PFSK-1 (cell line): ENCODE results near the gene PRR18.
A peak's percentile ranks its signal among the peaks of the same experiment; 100 is the strongest.

ENCODE experiments used
- FOXP2 ChIP-seq: optimal IDR thresholded peaks from 2 replicates; pipeline ENCODE3; 2011; ENCODE audit warnings: borderline replicate concordance, control low read depth, inconsistent platforms; ENCODE audit not compliant: insufficient read depth; ENCODE audit errors: extremely low read length, extremely low read depth
- POLR2AphosphoS5 ChIP-seq: IDR thresholded peaks from 2 replicates; pipeline ENCODE4 v1.6.1; 2012; ENCODE audit warnings: low read depth, mild to moderate bottlenecking, control low read depth, low read length, moderate library complexity
- SIN3A ChIP-seq: IDR thresholded peaks from 2 replicates; pipeline ENCODE4 v1.6.1; 2012; ENCODE audit warnings: mild to moderate bottlenecking, low read length, moderate library complexity, borderline replicate concordance; ENCODE audit not compliant: insufficient read depth
- TAF1 ChIP-seq: IDR thresholded peaks from 2 replicates; pipeline ENCODE4 v1.6.1; 2012; ENCODE audit warnings: low read length, control low read depth, borderline replicate concordance; ENCODE audit not compliant: insufficient read depth
- TF ChIP-seq, protein P1 (sequence below), 2 experiments: IDR thresholded peaks; 2 replicates each; pipeline versions ENCODE4 v1.6.1 to v1.8.0; 2011 to 2012; ENCODE audit warnings: low read depth in 2 of 2, low read length in 2 of 2, control low read depth in 1 of 2, inconsistent platforms in 1 of 2, mild to moderate bottlenecking in 1 of 2, moderate library complexity in 1 of 2; ENCODE audit not compliant: insufficient read depth in 1 of 2

The PRR18 gene

DNA sequence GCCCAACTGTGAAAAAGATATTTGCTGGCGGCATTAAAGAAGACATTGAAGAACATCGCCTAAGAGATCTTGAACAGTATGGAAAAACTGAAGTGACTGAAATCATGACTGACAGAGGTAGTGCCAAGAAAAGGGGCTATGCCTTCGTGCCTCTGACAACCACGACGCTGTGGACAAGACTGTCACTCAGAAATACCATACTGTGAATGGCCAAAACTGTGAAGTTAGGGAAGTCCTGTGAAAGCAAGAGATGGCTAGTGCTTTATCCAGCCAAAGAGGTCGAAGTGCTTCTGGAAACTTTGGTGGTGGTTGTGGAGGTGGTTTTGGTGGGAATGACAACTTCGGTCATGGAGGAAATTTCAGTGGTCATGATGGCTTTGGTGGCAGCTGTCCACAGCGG is 26.7 kb upstream of the PRR18 start:
- no peak for TF ChIP-seq POLR2AphosphoS5
- no peak for TF ChIP-seq SIN3A
- TF ChIP-seq TAF1 = no peak
- TF ChIP-seq, protein P1, sequence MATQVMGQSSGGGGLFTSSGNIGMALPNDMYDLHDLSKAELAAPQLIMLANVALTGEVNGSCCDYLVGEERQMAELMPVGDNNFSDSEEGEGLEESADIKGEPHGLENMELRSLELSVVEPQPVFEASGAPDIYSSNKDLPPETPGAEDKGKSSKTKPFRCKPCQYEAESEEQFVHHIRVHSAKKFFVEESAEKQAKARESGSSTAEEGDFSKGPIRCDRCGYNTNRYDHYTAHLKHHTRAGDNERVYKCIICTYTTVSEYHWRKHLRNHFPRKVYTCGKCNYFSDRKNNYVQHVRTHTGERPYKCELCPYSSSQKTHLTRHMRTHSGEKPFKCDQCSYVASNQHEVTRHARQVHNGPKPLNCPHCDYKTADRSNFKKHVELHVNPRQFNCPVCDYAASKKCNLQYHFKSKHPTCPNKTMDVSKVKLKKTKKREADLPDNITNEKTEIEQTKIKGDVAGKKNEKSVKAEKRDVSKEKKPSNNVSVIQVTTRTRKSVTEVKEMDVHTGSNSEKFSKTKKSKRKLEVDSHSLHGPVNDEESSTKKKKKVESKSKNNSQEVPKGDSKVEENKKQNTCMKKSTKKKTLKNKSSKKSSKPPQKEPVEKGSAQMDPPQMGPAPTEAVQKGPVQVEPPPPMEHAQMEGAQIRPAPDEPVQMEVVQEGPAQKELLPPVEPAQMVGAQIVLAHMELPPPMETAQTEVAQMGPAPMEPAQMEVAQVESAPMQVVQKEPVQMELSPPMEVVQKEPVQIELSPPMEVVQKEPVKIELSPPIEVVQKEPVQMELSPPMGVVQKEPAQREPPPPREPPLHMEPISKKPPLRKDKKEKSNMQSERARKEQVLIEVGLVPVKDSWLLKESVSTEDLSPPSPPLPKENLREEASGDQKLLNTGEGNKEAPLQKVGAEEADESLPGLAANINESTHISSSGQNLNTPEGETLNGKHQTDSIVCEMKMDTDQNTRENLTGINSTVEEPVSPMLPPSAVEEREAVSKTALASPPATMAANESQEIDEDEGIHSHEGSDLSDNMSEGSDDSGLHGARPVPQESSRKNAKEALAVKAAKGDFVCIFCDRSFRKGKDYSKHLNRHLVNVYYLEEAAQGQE (IDR thresholded peaks at IDR 0.05; ENCODE audit: insufficient read depth in 1 of 2, low read depth in 2 of 2, low read length in 2 of 2) = no peak

DNA sequence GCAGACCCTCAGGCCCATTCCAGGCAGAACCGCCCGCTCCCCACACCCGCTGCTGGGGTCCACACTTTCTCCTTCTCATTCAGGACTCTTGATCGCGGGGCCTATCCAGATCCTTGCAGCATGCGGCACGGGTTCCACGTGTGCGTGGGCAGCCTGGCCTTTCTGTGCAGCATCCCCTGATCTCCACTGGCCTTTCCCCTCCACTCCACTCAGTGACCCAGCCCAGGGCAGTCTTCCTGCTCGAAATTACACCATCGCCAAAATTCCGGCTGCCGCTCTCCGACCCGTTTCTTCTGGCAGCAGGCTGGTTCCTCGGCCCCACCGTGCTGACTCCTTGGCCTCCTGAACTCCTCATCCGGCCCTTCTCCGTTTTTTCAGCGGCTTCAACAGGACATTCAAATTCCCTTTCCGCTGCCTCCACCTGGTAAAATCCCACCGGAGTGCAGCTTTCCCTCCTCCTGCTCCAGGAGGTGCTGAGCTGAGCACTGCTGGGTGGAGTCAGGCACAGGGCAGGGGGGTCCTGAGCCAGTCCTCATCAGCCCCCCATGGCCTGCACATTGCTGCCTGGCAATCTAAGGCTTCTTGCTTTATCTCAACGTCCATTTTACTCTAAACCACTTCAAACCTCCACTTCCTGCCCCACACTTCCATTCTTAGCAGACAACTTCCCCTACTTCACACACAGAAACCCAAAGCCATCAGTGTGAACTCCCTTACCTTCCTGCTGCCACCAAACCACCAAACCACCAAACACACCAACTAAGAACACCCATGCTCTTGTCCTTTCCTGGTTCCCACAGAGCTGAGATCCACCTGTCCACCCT is 25.2 kb upstream of the PRR18 start:
- TF ChIP-seq POLR2AphosphoS5 (no peak), TAF1 (no peak), SIN3A (no peak), FOXP2 (no peak)
- TF ChIP-seq, protein P1 (IDR thresholded peaks at IDR 0.05; ENCODE audit: insufficient read depth in 1 of 2, low read depth in 2 of 2, low read length in 2 of 2) = no peak

DNA sequence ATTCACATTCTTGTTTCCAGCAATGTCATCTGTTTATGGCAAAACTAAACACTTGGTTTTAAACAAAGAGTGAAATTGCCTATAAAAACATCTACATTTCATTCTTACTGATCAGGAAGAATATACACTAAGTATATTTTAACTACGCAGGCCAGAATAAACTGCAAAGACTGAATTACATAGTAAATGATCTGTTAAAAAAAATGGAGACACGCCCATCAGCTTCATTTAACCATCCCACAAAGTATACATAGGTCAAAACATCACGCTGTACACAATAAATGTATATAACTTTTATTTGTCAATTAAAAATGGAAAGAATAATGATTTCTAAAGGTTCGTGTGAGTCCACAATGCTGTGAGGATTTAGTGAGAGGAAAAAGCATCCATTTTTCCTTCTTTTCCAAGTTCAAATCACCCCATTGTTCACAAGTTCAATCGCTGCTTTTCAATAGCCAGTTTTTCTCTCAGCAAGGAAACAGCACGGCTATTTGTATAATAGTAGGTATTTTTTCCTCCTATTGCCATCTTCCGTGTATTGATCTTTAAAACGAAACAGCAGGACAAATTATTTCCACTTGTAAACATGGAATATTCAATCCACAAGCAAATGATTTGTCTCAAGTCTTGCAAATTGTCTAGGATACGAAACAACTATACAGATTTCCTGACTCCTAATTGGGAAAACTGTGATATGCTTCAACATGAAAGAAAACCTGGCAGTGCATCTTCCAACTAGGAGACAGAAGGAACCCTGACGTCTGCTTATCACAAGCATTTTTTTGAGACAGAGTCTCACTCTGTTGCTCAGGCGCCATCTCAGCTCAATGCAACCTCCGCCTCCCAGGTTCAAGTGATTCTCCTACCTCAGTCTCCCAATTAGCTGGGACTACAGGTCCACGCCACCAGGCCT is 23.6 kb upstream of the PRR18 start:
- no peak for TF ChIP-seq FOXP2

DNA sequence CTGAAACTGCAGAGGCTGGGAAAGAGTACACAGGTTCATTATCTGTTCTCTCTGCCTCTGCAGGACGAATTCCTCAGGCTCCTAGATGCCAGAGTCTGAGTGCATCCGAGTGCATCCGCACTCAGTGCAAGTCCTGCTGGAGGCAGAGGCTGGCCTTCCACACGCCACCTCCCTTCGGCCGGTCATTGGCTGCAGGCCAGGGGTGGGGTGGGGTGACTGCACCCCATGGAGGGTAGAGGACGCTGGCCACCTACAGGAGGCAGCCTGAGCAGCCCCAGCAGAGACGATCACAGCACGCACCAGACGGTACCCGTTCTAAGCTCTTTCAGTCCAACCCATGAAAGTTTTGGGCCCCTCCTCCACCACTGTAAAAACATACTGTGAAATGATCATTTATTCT is 22.4 kb upstream of the PRR18 start:
- TF ChIP-seq, protein P1 (IDR thresholded peaks at IDR 0.05; ENCODE audit: insufficient read depth in 1 of 2, low read depth in 2 of 2, low read length in 2 of 2) = no peak
- TF ChIP-seq FOXP2 = peak; percentile 25

DNA sequence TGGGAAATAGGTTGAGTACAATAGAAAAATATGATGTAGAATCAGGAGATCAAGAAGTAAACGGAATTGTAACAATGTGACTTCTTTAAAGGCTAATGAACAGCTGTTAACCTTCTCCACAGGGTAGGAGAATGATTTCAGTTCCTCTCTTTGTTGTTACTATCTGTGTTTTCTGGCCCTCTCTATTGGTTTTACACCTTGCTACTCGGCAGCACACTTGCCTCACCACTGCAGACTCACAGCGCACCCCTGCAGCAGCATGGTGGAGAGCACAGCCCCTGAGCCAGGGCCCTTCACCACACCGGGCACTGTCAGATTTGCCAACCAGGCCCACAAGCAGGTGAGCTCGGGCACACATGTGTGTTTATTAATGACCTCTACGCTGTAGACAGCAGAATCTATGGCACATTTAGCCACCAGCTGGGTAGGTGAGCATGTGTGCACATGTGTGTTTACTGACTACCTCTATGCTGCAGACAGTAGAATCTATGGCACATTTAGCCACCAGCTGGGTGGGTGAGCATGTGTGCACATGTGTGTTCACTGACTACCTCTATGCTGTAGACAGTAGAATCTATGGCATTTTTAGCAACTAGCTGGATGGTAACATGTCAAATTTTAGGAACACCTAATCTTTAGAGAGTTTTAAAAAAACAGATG is 17.3 kb upstream of the PRR18 start:
- TF ChIP-seq SIN3A = no peak
- no peak for TF ChIP-seq POLR2AphosphoS5
- TF ChIP-seq TAF1 = no peak
- TF ChIP-seq, protein P1 (IDR thresholded peaks at IDR 0.05; ENCODE audit: insufficient read depth in 1 of 2, low read depth in 2 of 2, low read length in 2 of 2) = no peak
- TF ChIP-seq FOXP2 = no peak
